GM21515 (cell line): ENCODE results near the gene ZNF586.
"Not testable (repeated sequence)": the region's sequence is repeated elsewhere in the genome, so short reads cannot be mapped to it uniquely, and the experiment has no call there.

Experiments used
- ATAC-seq: cut with Tn5 transposase; IDR thresholded peaks from one replicate; pipeline ENCODE4 v1.9.1; 2021; ENCODE audit not compliant: unreplicated experiment

The ZNF586 gene

GRCh38 chr19:57821501-57821900 lies 52.0 kb downstream of the ZNF586 start:
- ATAC-seq: not testable (repeated sequence)

GRCh38 chr19:57823155-57823554 lies 53.7 kb downstream of the ZNF586 start:
- not testable (repeated sequence) for ATAC-seq

- ATAC-seq: not testable (repeated sequence)
Observed at GRCh38 chr19:57823608-57824007, 54.1 kb downstream of the ZNF586 start.

- ATAC-seq: no peak
Observed at GRCh38 chr19:57825511-57825910, 56.0 kb downstream of the ZNF586 start.

GRCh38 chr19:57829316-57829715 lies 59.8 kb downstream of the ZNF586 start:
- ATAC-seq: no peak

- ATAC-seq: no peak
Observed at GRCh38 chr19:57830071-57830602, 60.7 kb downstream of the ZNF586 start, which contains the start of gene ZNF587B. Gene ZNF587B, plus strand, starts transcription at chr19:57830299. Its CDS starts 230 bp downstream, at chr19:57830529.
